Activated naive CD8-positive, alpha-beta T cell treated with anti-CD3 and anti-CD28 coated beads, Interleukin-2, amount 50 U/mL, for 24 hours (primary cell): Measurements from ENCODE around the gene CHAF1A.
A peak's percentile ranks its signal among the peaks of the same experiment; 100 is the strongest.

Experiments
- ATAC-seq: fragments of 150-1000 bp; cut with Tn5 transposase; one replicate; pipeline ENCODE4 v1.10.0; 2021
- DNase-seq: peaks from one replicate; pipeline ENCODE4 v3.0.0; 2021
- H3K27ac Mint-ChIP-seq: one replicate; pipeline ENCODE4 v1.8.0; 2021; ENCODE audit warnings: mild to moderate bottlenecking, mixed read lengths
- H3K27me3 Mint-ChIP-seq: one replicate; pipeline ENCODE4 v1.8.0; 2021; ENCODE audit warnings: mixed read lengths
- H3K36me3 Mint-ChIP-seq: one replicate; pipeline ENCODE4 v1.8.0; 2021; ENCODE audit warnings: low read depth, mixed read lengths
- H3K4me1 Mint-ChIP-seq: one replicate; pipeline ENCODE4 v1.8.0; 2021; ENCODE audit warnings: mixed read lengths
- H3K4me3 Mint-ChIP-seq: one replicate; pipeline ENCODE4 v1.8.0; 2021; ENCODE audit warnings: mild to moderate bottlenecking, moderate library complexity, mixed read lengths
- H3K9me3 Mint-ChIP-seq: one replicate; pipeline ENCODE4 v1.8.0; 2021; ENCODE audit warnings: mixed read lengths

The CHAF1A gene

GRCh38 chr19:4401769-4402170, 670 bp upstream of the CHAF1A start:
- H3K9me3 Mint-ChIP-seq, result no peaks in the 10 kb centered on the region
- H3K36me3 Mint-ChIP-seq, result peaks cover 28% of the 10 kb centered on the region
- peaks cover 58% of the 10 kb centered on the region for H3K4me1 Mint-ChIP-seq
- ATAC-seq (no peak), DNase-seq (no peak)
- H3K4me3 Mint-ChIP-seq, result peak overlapping the region; percentile 94
- peak overlapping the region; percentile 94 for H3K27ac Mint-ChIP-seq
- no peaks in the 10 kb centered on the region for H3K27me3 Mint-ChIP-seq

- no peaks in the 10 kb centered on the region for H3K9me3 Mint-ChIP-seq
- no peaks in the 10 kb centered on the region for H3K27me3 Mint-ChIP-seq
- peak overlapping the region; percentile 94 for H3K27ac Mint-ChIP-seq
- H3K4me1 Mint-ChIP-seq, result peaks cover 50% of the 10 kb centered on the region
- DNase-seq (no peak), ATAC-seq (no peak)
- peak overlapping the region; percentile 94 for H3K4me3 Mint-ChIP-seq
- H3K36me3 Mint-ChIP-seq, result peaks cover 36% of the 10 kb centered on the region
Observed at GRCh38 chr19:4403005-4403761, 743 bp downstream of the CHAF1A start.

- ATAC-seq (no peak), DNase-seq (no peak)
- H3K36me3 Mint-ChIP-seq, result peaks cover 48% of the 10 kb centered on the region
- no peak overlapping the region for H3K27ac Mint-ChIP-seq
- no peaks in the 10 kb centered on the region for H3K9me3 Mint-ChIP-seq
- peaks cover 38% of the 10 kb centered on the region for H3K4me1 Mint-ChIP-seq
- H3K4me3 Mint-ChIP-seq, result no peak overlapping the region
- no peaks in the 10 kb centered on the region for H3K27me3 Mint-ChIP-seq
Observed at GRCh38 chr19:4405977-4406376, 3.5 kb downstream of the CHAF1A start.

- H3K36me3 Mint-ChIP-seq, result peaks cover 51% of the 10 kb centered on the region
- H3K4me3 Mint-ChIP-seq, result no peak overlapping the region
- no peaks in the 10 kb centered on the region for H3K9me3 Mint-ChIP-seq
- no peak for ATAC-seq
- H3K27me3 Mint-ChIP-seq, result no peaks in the 10 kb centered on the region
- H3K27ac Mint-ChIP-seq, result no peak overlapping the region
- H3K4me1 Mint-ChIP-seq, result peaks cover 31% of the 10 kb centered on the region
- no peak for DNase-seq
Observed at GRCh38 chr19:4406626-4407025, 4.2 kb downstream of the CHAF1A start.

GRCh38 chr19:4409123-4409933, 6.9 kb downstream of the CHAF1A start:
- ATAC-seq, result no peak
- no peak for DNase-seq
- Mint-ChIP-seq H3K4me3 (no peak overlapping the region), H3K4me1 (peaks cover 12% of the 10 kb centered on the region), H3K27ac (no peak overlapping the region), H3K27me3 (no peaks in the 10 kb centered on the region), H3K36me3 (peaks cover 68% of the 10 kb centered on the region), H3K9me3 (no peaks in the 10 kb centered on the region)

- no peak for ATAC-seq
- Mint-ChIP-seq H3K4me1 (no peaks in the 10 kb centered on the region), H3K36me3 (peaks cover 57% of the 10 kb centered on the region), H3K4me3 (no peak overlapping the region), H3K27me3 (no peaks in the 10 kb centered on the region), H3K27ac (no peak overlapping the region), H3K9me3 (no peaks in the 10 kb centered on the region)
- no peak for DNase-seq
Observed at GRCh38 chr19:4413588-4413987, 11.1 kb downstream of the CHAF1A start.

- peaks cover 50% of the 10 kb centered on the region for H3K36me3 Mint-ChIP-seq
- no peak for DNase-seq
- ATAC-seq, result no peak
- H3K9me3 Mint-ChIP-seq, result no peaks in the 10 kb centered on the region
- no peak overlapping the region for H3K4me3 Mint-ChIP-seq
- peak overlapping the region; percentile 4 for H3K27ac Mint-ChIP-seq
- no peaks in the 10 kb centered on the region for H3K27me3 Mint-ChIP-seq
- no peaks in the 10 kb centered on the region for H3K4me1 Mint-ChIP-seq
Observed at GRCh38 chr19:4414144-4414799, 11.8 kb downstream of the CHAF1A start.

GRCh38 chr19:4414800-4415321, 12.4 kb downstream of the CHAF1A start:
- ATAC-seq (no peak), DNase-seq (no peak)
- Mint-ChIP-seq H3K9me3 (no peaks in the 10 kb centered on the region), H3K4me1 (no peaks in the 10 kb centered on the region), H3K4me3 (no peak overlapping the region), H3K27ac (no peak overlapping the region), H3K27me3 (no peaks in the 10 kb centered on the region), H3K36me3 (peaks cover 49% of the 10 kb centered on the region)

- Mint-ChIP-seq H3K36me3 (peaks cover 47% of the 10 kb centered on the region), H3K9me3 (no peaks in the 10 kb centered on the region), H3K27me3 (no peaks in the 10 kb centered on the region), H3K4me1 (no peaks in the 10 kb centered on the region), H3K27ac (no peak overlapping the region), H3K4me3 (no peak overlapping the region)
- no peak for DNase-seq
- no peak for ATAC-seq
Observed at GRCh38 chr19:4415352-4415751, 12.9 kb downstream of the CHAF1A start.

- DNase-seq (no peak), ATAC-seq (no peak)
- peaks cover 49% of the 10 kb centered on the region for H3K36me3 Mint-ChIP-seq
- H3K27ac Mint-ChIP-seq, result no peak overlapping the region
- H3K9me3 Mint-ChIP-seq, result no peaks in the 10 kb centered on the region
- H3K4me3 Mint-ChIP-seq, result no peak overlapping the region
- no peaks in the 10 kb centered on the region for H3K4me1 Mint-ChIP-seq
- H3K27me3 Mint-ChIP-seq, result no peaks in the 10 kb centered on the region
Observed at GRCh38 chr19:4416268-4416667, 13.8 kb downstream of the CHAF1A start.

- H3K4me1 Mint-ChIP-seq, result no peaks in the 10 kb centered on the region
- peaks cover 32% of the 10 kb centered on the region for H3K36me3 Mint-ChIP-seq
- no peak for ATAC-seq
- H3K27ac Mint-ChIP-seq, result no peak overlapping the region
- no peaks in the 10 kb centered on the region for H3K9me3 Mint-ChIP-seq
- no peaks in the 10 kb centered on the region for H3K27me3 Mint-ChIP-seq
- H3K4me3 Mint-ChIP-seq, result no peak overlapping the region
- DNase-seq, result no peak
Observed at GRCh38 chr19:4423416-4424126, 21.1 kb downstream of the CHAF1A start.

GRCh38 chr19:4425537-4425936, 23.1 kb downstream of the CHAF1A start:
- Mint-ChIP-seq H3K4me1 (no peaks in the 10 kb centered on the region), H3K4me3 (no peak overlapping the region), H3K9me3 (no peaks in the 10 kb centered on the region), H3K27ac (no peak overlapping the region), H3K27me3 (no peaks in the 10 kb centered on the region), H3K36me3 (peaks cover 41% of the 10 kb centered on the region)
- ATAC-seq, result no peak
- no peak for DNase-seq

- peaks cover 3% of the 10 kb centered on the region for H3K4me1 Mint-ChIP-seq
- peaks cover 44% of the 10 kb centered on the region for H3K36me3 Mint-ChIP-seq
- H3K4me3 Mint-ChIP-seq, result no peak overlapping the region
- no peak overlapping the region for H3K27ac Mint-ChIP-seq
- H3K9me3 Mint-ChIP-seq, result no peaks in the 10 kb centered on the region
- no peak for DNase-seq
- no peaks in the 10 kb centered on the region for H3K27me3 Mint-ChIP-seq
- no peak for ATAC-seq
Observed at GRCh38 chr19:4428326-4428975, 26.0 kb downstream of the CHAF1A start.

GRCh38 chr19:4429256-4429655, 26.8 kb downstream of the CHAF1A start:
- Mint-ChIP-seq H3K27ac (no peak overlapping the region), H3K9me3 (no peaks in the 10 kb centered on the region), H3K4me3 (no peak overlapping the region), H3K36me3 (peaks cover 45% of the 10 kb centered on the region), H3K27me3 (no peaks in the 10 kb centered on the region), H3K4me1 (peaks cover 3% of the 10 kb centered on the region)
- no peak for DNase-seq
- ATAC-seq, result no peak
